RKO (cell line): ENCODE measurements around the gene RAB11FIP3.

Source experiments
- DNase-seq: peaks from one replicate; pipeline ENCODE4 v3.0.0-alpha.2; 2016; ENCODE audit warnings: low spot score

Gene RAB11FIP3

GRCh38 chr16:533391-534123, 108.1 kb downstream of the RAB11FIP3 start:
- DNase-seq, result no peak

GRCh38 chr16:534135-534534, 108.7 kb downstream of the RAB11FIP3 start:
- no peak for DNase-seq

GRCh38 chr16:534856-535445, 109.5 kb downstream of the RAB11FIP3 start:
- no peak for DNase-seq

- peak; percentile 33 for DNase-seq
Measured at GRCh38 chr16:535446-536405, 110.3 kb downstream of the RAB11FIP3 start.

GRCh38 chr16:536746-537145, 111.3 kb downstream of the RAB11FIP3 start:
- no peak for DNase-seq

- no peak for DNase-seq
Measured at GRCh38 chr16:537415-538335, 112.2 kb downstream of the RAB11FIP3 start.

GRCh38 chr16:539901-540530, 114.6 kb downstream of the RAB11FIP3 start:
- no peak for DNase-seq

GRCh38 chr16:540645-541340, 115.3 kb downstream of the RAB11FIP3 start:
- no peak for DNase-seq

GRCh38 chr16:543301-544164, 118.1 kb downstream of the RAB11FIP3 start:
- DNase-seq, result no peak

- DNase-seq, result no peak
Measured at GRCh38 chr16:544517-544916, 119.1 kb downstream of the RAB11FIP3 start.

- DNase-seq, result no peak
Measured at GRCh38 chr16:546909-547770, 121.7 kb downstream of the RAB11FIP3 start.

GRCh38 chr16:548586-548985, 123.1 kb downstream of the RAB11FIP3 start:
- no peak for DNase-seq

- no peak for DNase-seq
Measured at GRCh38 chr16:549544-550263, 124.3 kb downstream of the RAB11FIP3 start.

- DNase-seq, result no peak
Measured at GRCh38 chr16:551210-551609, 125.8 kb downstream of the RAB11FIP3 start.

GRCh38 chr16:552171-552570, 126.7 kb downstream of the RAB11FIP3 start:
- no peak for DNase-seq

- no peak for DNase-seq
Measured at GRCh38 chr16:553601-554296, 128.3 kb downstream of the RAB11FIP3 start.

GRCh38 chr16:554297-554621, 128.8 kb downstream of the RAB11FIP3 start:
- no peak for DNase-seq
